Endothelial cell of umbilical vein (primary cell): Measurements from ENCODE around the gene PDCD7.

Experiments used
- FOS ChIP-seq: IDR thresholded peaks from 2 replicates; pipeline ENCODE4 v1.6.1; 2011; ENCODE audit warnings: mild to moderate bottlenecking, low read length, moderate library complexity, borderline replicate concordance; ENCODE audit not compliant: insufficient read depth
- POLR2AphosphoS5 ChIP-seq: IDR thresholded peaks from 2 replicates; pipeline ENCODE4 v1.6.1; 2012; ENCODE audit warnings: low read depth, mild to moderate bottlenecking, control low read depth, low read length, moderate library complexity; ENCODE audit not compliant: insufficient read depth
- TF ChIP-seq, protein P1 (sequence below), 2 donors: IDR thresholded peaks; 1 replicate in 1 of 2; 2 replicates in 1 of 2; pipeline ENCODE4 v1.5.1; 2011; ENCODE audit warnings: low read length in 2 of 2, mild to moderate bottlenecking in 2 of 2, moderate library complexity in 2 of 2, control low read depth in 1 of 2, inconsistent platforms in 1 of 2, low read depth in 1 of 2; ENCODE audit not compliant: insufficient read depth in 1 of 2; ENCODE audit errors: extremely low read depth in 1 of 2

DNA sequence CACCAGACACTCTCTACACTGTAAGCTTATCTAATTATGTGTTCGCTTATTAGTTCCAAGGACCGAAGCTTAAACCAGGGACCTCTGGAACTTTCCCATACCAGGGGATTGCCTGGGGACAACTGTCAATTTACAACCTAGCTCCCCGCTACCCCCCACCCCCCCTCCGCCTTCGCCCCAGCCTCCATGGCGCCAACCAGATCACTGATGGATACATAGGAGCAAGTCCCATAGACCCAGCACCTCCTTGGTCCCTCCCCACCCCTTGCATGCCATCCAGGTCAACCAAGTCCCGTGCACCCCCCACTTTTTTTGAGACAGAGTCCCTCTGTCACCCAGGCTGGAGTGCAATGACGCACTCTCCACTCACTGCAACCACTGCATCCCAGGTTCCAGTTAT lies 930 bp upstream of the PDCD7 start:
- TF ChIP-seq, protein P1, sequence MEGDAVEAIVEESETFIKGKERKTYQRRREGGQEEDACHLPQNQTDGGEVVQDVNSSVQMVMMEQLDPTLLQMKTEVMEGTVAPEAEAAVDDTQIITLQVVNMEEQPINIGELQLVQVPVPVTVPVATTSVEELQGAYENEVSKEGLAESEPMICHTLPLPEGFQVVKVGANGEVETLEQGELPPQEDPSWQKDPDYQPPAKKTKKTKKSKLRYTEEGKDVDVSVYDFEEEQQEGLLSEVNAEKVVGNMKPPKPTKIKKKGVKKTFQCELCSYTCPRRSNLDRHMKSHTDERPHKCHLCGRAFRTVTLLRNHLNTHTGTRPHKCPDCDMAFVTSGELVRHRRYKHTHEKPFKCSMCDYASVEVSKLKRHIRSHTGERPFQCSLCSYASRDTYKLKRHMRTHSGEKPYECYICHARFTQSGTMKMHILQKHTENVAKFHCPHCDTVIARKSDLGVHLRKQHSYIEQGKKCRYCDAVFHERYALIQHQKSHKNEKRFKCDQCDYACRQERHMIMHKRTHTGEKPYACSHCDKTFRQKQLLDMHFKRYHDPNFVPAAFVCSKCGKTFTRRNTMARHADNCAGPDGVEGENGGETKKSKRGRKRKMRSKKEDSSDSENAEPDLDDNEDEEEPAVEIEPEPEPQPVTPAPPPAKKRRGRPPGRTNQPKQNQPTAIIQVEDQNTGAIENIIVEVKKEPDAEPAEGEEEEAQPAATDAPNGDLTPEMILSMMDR (IDR thresholded peaks at IDR 0.05; ENCODE audit: extremely low read depth in 1 of 2, insufficient read depth in 1 of 2, low read depth in 1 of 2, low read length in 2 of 2), result no peak
- TF ChIP-seq FOS, result no peak
- no peak for TF ChIP-seq POLR2AphosphoS5
